ENCODE measurements around the gene STPG3.

STPG3 gene

GRCh38 chr9:137300567-137301080, 49.5 kb downstream of the STPG3 start:
- no peak for DNase-seq (ENCODE audit: low read depth in 2 of 2)

- no peak for DNase-seq (ENCODE audit: low read depth in 2 of 2)
These were observed 50.2 kb downstream of the STPG3 start for GRCh38 chr9:137301081-137301947.

DNA sequence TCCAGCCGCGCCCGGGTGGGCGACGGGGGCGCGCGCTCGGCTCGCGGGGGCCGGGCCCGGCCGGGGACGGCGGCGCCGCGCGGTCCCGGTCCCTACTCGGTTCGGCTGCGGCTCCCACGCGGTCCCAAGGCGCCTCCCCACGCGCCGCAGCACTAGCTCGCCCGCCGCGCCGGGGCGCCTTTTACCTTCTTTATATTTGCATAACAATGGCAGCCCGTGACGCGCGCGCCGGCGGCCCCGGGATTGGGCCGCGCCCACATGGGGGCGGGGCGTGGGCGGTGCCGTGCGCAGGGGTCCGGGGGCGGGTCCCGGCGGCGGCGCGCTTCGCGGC, 51.0 kb downstream of the STPG3 start, which contains the start of gene NRARP:
TSS of gene NRARP (minus strand) at position 154 of the 331 bp plus-strand sequence. CDS start 343 bp downstream, outside the sequence.
- DNase-seq (ENCODE audit: low read depth in 2 of 2) = peak; percentile 81 to 82

DNA sequence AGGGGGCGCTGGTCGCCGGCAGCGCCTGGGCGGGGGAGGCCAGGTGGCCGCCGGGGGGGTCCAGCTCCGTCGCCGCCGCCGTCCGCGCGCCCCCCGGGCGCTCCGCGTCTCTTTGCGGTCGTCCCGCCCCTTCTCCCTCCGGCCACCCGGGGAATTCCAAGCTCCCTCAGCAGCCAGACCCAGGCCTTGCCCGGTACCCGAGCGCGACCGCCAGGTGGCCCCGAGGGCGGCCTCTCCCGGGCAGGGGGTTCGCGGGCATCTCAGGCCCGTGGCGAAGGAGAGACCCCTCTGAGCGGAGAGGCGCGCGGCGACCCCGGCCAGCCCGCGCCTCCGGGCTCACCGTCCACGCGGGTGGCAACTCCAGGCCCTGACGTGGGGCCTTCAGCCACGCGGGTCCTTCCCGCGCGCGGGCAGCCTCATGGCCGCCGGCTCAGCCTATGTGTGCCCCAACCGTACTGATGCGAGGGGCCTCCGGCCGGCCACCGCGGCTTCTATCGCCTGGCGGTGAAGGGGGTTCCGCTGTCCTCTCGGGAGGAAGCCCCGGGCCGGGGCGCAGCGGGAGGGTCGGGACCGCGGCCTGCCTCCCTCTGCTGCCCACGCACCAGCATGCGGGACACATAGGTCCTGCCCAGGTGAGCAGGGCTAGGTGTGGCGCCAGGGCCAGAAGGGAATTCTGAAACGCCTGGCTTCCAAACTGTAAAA, 51.5 kb downstream of the STPG3 start:
- DNase-seq (ENCODE audit: low read depth in 2 of 2) = no peak

Data from stimulated activated CD8-positive, alpha-beta memory T cell treated with anti-CD3 and anti-CD28 coated beads, Interleukin-15, amount 100 ng/mL, for 48 hours (primary cell).